Astrocyte of the spinal cord (primary cell): ENCODE measurements around the gene IDH3G.

Experiments
- DNase-seq: peaks from one replicate; pipeline ENCODE4 v3.0.0; 2011; ENCODE audit warnings: low read depth, low spot score
- H3K4me3 ChIP-seq: 2 replicates; pipeline ENCODE4 v1.5.1; 2011; ENCODE audit warnings: low read depth, mild to moderate bottlenecking, low read length, moderate library complexity
- CTCF ChIP-seq: IDR thresholded peaks from 2 replicates; pipeline ENCODE4 v1.5.1; 2012; ENCODE audit warnings: low read depth, mild to moderate bottlenecking, low read length, inconsistent platforms
- in situ Hi-C: cut with HindIII; loops from 2 replicates; pipeline ENCODE4 v1.10.0; 2017; ENCODE audit warnings: low sequenced_read_pairs

Gene IDH3G

GRCh38 chrX:153766098-153766817 is 27.9 kb downstream of the IDH3G start:
- DNase-seq, result peak; percentile 73
- H3K4me3 ChIP-seq, result peak overlapping the region; percentile 36
- no peak for TF ChIP-seq CTCF

GRCh38 chrX:153765138-153766079 is 28.8 kb downstream of the IDH3G start:
- peak overlapping the region; percentile 36 for H3K4me3 ChIP-seq
- no peak for TF ChIP-seq CTCF
- no peak for DNase-seq
- in situ Hi-C loops, result no loop called here

More at GRCh38 chrX:153766098-153766817, 27.9 kb downstream of the IDH3G start:
- in situ Hi-C loops, result no loop called here

DNA sequence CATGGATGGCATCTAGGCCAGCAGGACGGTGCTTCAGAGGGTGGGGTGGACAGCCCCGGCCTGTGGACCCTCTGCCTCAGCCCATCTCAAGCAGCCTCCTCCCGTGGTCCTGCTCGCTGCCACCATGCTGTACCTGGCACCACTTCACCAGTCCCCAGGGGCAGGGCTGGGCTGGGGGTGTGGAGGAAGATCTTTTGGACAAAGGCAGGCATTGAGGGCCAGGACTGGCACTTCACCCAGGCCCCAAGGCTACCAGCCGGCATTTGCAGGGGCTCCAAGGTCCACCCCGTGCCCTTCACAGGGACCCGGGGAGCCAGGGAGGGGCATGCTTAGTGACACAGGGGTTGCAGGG is 29.4 kb downstream of the IDH3G start:
- peak overlapping the region; percentile 36 for H3K4me3 ChIP-seq
- TF ChIP-seq CTCF, result no peak
- DNase-seq, result no peak
- in situ Hi-C loops, result no loop called here

DNA sequence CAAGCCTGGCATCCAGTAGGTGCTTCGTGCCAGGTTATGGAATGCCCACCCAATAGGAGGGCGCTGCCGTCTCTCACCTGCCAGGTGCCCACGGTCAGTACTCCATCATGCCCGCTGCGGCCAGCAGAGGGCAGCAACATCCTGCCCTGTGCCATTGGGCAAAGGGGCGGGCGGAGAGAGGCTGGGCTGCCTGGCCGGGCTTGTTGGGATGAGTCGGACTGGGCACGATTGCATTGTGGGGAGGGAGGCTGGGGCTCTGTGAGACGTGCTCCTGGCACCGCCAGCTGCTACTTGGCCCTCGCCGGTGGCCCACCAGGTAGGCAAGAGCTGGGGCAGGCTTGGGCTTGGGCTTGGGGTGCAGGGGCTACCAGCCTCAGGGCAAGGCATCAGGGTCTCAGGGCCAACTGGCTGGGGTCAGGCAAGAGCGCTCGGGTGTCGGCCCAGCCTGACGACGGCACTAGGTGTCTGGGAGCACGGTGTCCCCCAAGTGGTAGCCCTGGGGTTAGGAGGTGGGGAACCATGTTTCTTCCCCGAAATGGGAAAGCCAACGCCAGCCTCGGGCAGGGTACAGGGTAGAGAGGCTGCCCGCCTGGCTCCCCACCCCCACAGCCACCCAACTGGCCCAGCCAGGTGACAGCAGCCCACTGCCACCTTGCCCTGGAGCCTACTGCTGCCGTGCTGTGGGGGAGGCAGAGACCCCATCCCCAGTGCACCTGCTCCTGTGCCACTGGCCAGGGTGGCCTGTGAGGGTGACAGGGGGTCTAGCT is 30.0 kb downstream of the IDH3G start, which contains the start of gene PLXNB3:
TSS of gene PLXNB3 (plus strand) at position 261 of the 767 bp plus-strand sequence. CDS start 1,287 bp downstream, outside the sequence.
- DNase-seq, result peak; percentile 61
- H3K4me3 ChIP-seq, result peak within 1 kb of the TSS; percentile 36
- in situ Hi-C loops, result no loop called here
- TF ChIP-seq CTCF, result peak; percentile 79

DNA sequence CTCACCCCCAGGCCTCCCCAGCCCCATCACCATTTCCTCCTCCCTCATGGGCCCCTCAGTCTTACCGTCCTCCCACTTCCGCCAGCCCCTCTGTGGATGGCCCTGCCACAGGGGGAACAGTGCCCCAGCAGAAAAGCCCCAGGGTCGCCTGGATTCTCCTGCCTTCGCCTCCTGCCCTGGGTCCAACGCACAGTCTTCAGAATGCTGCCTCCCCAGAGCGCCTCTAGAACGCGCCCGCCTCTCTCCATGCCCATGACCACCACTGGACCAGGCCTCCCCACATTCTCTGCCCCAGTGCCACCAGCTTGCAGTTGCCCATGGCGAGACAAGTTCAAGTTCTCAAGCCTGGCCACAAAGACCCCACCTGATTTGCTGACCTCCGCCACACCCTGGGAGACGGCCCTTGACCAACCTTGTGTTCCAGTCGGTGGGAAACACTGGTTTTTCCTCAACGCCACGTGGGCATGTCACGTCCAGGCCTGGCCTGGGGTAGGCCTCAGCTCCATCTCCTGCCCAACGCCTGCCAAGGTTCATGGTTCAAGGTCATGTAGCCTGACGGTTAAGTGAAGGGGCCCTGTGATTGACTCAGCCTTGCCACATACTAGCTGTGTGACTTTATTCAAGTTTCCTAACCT is 30.8 kb downstream of the IDH3G start:
- no peak for TF ChIP-seq CTCF
- no peak for DNase-seq
- in situ Hi-C loops, result no loop called here
- H3K4me3 ChIP-seq, result no peak overlapping the region
